Measurements from ENCODE around the gene ITK. TPM values are rescaled to one million over a fixed set of nuclear protein-coding genes. Genes with fewer than 3 reads are reported as not detected.

Gene ITK
- total and polyA plus RNA-seq, 2 experiments from 2014 or later = 0.08 TPM; not detected in 1

DNA sequence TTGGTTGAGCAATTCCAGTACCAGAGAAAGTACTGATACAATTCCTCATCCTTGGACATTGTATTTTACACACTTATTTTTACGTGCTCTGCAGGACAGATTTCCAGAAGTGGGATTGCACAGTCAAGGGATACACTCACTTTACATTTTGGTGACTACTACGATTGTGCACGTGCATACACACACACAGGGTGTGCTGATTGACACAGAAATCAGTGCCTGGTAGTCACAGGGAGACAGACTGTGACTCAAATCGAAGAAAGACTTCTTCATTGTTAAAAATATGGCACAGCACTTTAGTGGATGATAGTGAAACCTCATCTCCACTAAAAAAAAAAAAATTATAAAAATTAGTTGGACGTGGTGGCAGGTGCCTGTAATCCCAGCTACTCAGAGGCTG is 16.1 kb upstream of the ITK start:
- TF ChIP-seq EZH2 (IDR thresholded peaks at IDR 0.05; ENCODE audit: low read depth, unreplicated experiment) (no peak), STAT1 (IDR thresholded peaks at IDR 0.05; ENCODE audit: unreplicated experiment) (no peak), ZNF114 (CRISPR knock-in tag; IDR thresholded peaks at IDR 0.05) (no peak), EZH2phosphoT487 (IDR thresholded peaks at IDR 0.05; ENCODE audit: unreplicated experiment) (no peak), CREB1 (CRISPR knock-in tag; IDR thresholded peaks at IDR 0.05; ENCODE audit: low read depth) (no peak), JUNB (IDR thresholded peaks at IDR 0.05; ENCODE audit: unreplicated experiment) (no peak), POLR2AphosphoS5 (IDR thresholded peaks at IDR 0.05; ENCODE audit: low read depth) (no peak), NANOG (IDR thresholded peaks at IDR 0.05; ENCODE audit: borderline replicate concordance) (no peak), ZNF331 (CRISPR knock-in tag; IDR thresholded peaks at IDR 0.05; ENCODE audit: low read depth) (no peak)
- TF ChIP-seq, protein P1, sequence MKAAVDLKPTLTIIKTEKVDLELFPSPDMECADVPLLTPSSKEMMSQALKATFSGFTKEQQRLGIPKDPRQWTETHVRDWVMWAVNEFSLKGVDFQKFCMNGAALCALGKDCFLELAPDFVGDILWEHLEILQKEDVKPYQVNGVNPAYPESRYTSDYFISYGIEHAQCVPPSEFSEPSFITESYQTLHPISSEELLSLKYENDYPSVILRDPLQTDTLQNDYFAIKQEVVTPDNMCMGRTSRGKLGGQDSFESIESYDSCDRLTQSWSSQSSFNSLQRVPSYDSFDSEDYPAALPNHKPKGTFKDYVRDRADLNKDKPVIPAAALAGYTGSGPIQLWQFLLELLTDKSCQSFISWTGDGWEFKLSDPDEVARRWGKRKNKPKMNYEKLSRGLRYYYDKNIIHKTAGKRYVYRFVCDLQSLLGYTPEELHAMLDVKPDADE (IDR thresholded peaks at IDR 0.05) = no peak
- TF ChIP-seq, protein P2, sequence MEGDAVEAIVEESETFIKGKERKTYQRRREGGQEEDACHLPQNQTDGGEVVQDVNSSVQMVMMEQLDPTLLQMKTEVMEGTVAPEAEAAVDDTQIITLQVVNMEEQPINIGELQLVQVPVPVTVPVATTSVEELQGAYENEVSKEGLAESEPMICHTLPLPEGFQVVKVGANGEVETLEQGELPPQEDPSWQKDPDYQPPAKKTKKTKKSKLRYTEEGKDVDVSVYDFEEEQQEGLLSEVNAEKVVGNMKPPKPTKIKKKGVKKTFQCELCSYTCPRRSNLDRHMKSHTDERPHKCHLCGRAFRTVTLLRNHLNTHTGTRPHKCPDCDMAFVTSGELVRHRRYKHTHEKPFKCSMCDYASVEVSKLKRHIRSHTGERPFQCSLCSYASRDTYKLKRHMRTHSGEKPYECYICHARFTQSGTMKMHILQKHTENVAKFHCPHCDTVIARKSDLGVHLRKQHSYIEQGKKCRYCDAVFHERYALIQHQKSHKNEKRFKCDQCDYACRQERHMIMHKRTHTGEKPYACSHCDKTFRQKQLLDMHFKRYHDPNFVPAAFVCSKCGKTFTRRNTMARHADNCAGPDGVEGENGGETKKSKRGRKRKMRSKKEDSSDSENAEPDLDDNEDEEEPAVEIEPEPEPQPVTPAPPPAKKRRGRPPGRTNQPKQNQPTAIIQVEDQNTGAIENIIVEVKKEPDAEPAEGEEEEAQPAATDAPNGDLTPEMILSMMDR (conservative IDR thresholded peaks at IDR 0.05; ENCODE audit: low read depth in 2 of 2) = no peak
- TF ChIP-seq, protein P3, sequence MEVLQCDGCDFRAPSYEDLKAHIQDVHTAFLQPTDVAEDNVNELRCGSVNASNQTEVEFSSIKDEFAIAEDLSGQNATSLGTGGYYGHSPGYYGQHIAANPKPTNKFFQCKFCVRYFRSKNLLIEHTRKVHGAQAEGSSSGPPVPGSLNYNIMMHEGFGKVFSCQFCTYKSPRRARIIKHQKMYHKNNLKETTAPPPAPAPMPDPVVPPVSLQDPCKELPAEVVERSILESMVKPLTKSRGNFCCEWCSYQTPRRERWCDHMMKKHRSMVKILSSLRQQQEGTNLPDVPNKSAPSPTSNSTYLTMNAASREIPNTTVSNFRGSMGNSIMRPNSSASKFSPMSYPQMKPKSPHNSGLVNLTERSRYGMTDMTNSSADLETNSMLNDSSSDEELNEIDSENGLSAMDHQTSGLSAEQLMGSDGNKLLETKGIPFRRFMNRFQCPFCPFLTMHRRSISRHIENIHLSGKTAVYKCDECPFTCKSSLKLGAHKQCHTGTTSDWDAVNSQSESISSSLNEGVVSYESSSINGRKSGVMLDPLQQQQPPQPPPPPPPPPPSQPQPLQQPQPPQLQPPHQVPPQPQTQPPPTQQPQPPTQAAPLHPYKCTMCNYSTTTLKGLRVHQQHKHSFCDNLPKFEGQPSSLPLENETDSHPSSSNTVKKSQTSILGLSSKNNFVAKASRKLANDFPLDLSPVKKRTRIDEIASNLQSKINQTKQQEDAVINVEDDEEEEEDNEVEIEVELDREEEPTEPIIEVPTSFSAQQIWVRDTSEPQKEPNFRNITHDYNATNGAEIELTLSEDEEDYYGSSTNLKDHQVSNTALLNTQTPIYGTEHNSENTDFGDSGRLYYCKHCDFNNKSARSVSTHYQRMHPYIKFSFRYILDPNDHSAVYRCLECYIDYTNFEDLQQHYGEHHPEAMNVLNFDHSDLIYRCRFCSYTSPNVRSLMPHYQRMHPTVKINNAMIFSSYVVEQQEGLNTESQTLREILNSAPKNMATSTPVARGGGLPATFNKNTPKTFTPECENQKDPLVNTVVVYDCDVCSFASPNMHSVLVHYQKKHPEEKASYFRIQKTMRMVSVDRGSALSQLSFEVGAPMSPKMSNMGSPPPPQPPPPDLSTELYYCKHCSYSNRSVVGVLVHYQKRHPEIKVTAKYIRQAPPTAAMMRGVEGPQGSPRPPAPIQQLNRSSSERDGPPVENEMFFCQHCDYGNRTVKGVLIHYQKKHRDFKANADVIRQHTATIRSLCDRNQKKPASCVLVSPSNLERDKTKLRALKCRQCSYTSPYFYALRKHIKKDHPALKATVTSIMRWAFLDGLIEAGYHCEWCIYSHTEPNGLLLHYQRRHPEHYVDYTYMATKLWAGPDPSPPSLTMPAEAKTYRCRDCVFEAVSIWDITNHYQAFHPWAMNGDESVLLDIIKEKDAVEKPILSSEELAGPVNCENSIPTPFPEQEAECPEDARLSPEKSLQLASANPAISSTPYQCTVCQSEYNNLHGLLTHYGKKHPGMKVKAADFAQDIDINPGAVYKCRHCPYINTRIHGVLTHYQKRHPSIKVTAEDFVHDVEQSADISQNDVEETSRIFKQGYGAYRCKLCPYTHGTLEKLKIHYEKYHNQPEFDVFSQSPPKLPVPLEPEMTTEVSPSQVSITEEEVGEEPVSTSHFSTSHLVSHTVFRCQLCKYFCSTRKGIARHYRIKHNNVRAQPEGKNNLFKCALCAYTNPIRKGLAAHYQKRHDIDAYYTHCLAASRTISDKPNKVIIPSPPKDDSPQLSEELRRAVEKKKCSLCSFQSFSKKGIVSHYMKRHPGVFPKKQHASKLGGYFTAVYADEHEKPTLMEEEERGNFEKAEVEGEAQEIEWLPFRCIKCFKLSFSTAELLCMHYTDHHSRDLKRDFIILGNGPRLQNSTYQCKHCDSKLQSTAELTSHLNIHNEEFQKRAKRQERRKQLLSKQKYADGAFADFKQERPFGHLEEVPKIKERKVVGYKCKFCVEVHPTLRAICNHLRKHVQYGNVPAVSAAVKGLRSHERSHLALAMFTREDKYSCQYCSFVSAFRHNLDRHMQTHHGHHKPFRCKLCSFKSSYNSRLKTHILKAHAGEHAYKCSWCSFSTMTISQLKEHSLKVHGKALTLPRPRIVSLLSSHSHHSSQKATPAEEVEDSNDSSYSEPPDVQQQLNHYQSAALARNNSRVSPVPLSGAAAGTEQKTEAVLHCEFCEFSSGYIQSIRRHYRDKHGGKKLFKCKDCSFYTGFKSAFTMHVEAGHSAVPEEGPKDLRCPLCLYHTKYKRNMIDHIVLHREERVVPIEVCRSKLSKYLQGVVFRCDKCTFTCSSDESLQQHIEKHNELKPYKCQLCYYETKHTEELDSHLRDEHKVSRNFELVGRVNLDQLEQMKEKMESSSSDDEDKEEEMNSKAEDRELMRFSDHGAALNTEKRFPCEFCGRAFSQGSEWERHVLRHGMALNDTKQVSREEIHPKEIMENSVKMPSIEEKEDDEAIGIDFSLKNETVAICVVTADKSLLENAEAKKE (CRISPR knock-in tag; IDR thresholded peaks at IDR 0.05) = no peak
- DNase-seq (ENCODE audit: low spot score) (no peak), ATAC-seq (no peak)
- Histone ChIP-seq H3K4me3 (no peak overlapping the region), H4K20me1 (replicated peaks; ENCODE audit: insufficient read depth) (no peaks in the 10 kb centered on the region), H3K4me1 (ENCODE audit: insufficient read depth) (no peaks in the 10 kb centered on the region; the same call in 1 of the 2 replicates), H3K27ac (ENCODE audit: low read depth) (no peak overlapping the region), H3K4me2 (no peak overlapping the region), H2AFZ (no peak overlapping the region), H3K36me3 (ENCODE audit: insufficient read depth) (no peaks in the 10 kb centered on the region), H3K27me3 (ENCODE audit: insufficient read depth) (no peaks in the 10 kb centered on the region), H3K79me2 (replicated peaks; ENCODE audit: insufficient read depth) (no peaks in the 10 kb centered on the region), H3F3A (replicated peaks; ENCODE audit: low read depth) (no peaks in the 10 kb centered on the region), H3K9me2 (ENCODE audit: insufficient read depth) (no peaks in the 10 kb centered on the region)
- H3K27ac Mint-ChIP-seq = no peak overlapping the region
- H3K4me3 Mint-ChIP-seq = no peak overlapping the region
- H3K9me3 Mint-ChIP-seq = peaks cover 3% of the 10 kb centered on the region; the same call in 1 of the 3 replicates
- H3K27me3 Mint-ChIP-seq (ENCODE audit: insufficient read depth, low read depth, poor library complexity) = peaks cover 2% of the 10 kb centered on the region
- H3K36me3 Mint-ChIP-seq (ENCODE audit: low read depth) = no peaks in the 10 kb centered on the region
- peaks cover 6% of the 10 kb centered on the region; the same call in 2 of the 3 replicates for H3K4me1 Mint-ChIP-seq
